SU-DHL-6 (cell line): ENCODE results near the gene SLC22A9.
"Not testable (repeated sequence)": the region's sequence is repeated elsewhere in the genome, so short reads cannot be mapped to it uniquely, and the experiment has no call there.

ENCODE experiments used
- H2AFZ ChIP-seq: fragments of 200-600 bp; sonication (generic); 2 replicates; pipeline ENCODE4 v1.6.1; 2014; ENCODE audit warnings: low read depth, mild to moderate bottlenecking, moderate library complexity, mixed read lengths, antibody characterized with exemption, low read length; ENCODE audit not compliant: severe bottlenecking
- H3F3A ChIP-seq: fragments of 200-600 bp; shearing (Covaris generic); 2 replicates; pipeline ENCODE4 v1.6.0; 2016; ENCODE audit warnings: antibody characterized with exemption, mild to moderate bottlenecking; ENCODE audit not compliant: insufficient read depth
- H3K27ac ChIP-seq: fragments of 200-600 bp; sonication (generic); 2 replicates; pipeline ENCODE4 v1.5.1; 2016; ENCODE audit warnings: low read depth, mild to moderate bottlenecking, low read length, moderate library complexity, mixed read lengths
- H3K27me3 ChIP-seq: fragments of 200-600 bp; sonication (generic), shearing (Covaris generic); 2 replicates; pipeline ENCODE4 v1.6.0; 2014; ENCODE audit warnings: mild to moderate bottlenecking, low read length
- H3K36me3 ChIP-seq: fragments of 200-600 bp; sonication (generic); 2 replicates; pipeline ENCODE4 v1.6.1; 2014; ENCODE audit warnings: mild to moderate bottlenecking, low read length, mixed read lengths
- H3K4me2 ChIP-seq: fragments of 300-600, 200-600 bp; shearing (Covaris generic), sonication (generic); 2 replicates; pipeline ENCODE4 v1.6.0; 2014; ENCODE audit warnings: low read length, low read depth, mild to moderate bottlenecking; ENCODE audit not compliant: poor library complexity, severe bottlenecking
- H3K4me3 ChIP-seq: fragments of 200-600 bp; sonication (generic); 2 replicates; pipeline ENCODE4 v1.5.1; 2014; ENCODE audit warnings: antibody characterized with exemption, low read length, mild to moderate bottlenecking, mixed read lengths; ENCODE audit not compliant: insufficient read depth, poor library complexity, severe bottlenecking
- H3K79me2 ChIP-seq: fragments of 200-600 bp; sonication (generic); 2 replicates; pipeline ENCODE4 v1.6.1; 2014; ENCODE audit warnings: mild to moderate bottlenecking, low read length, moderate library complexity; ENCODE audit not compliant: insufficient read depth
- H3K9ac ChIP-seq: fragments of 200-600 bp; sonication (generic); 2 replicates; pipeline ENCODE4 v1.7.0; 2014; ENCODE audit warnings: mild to moderate bottlenecking, low read length
- H3K9me2 ChIP-seq: fragments of 200-600 bp; sonication (generic); replicated peaks from 2 replicates; pipeline ENCODE4 v1.6.1; 2014; ENCODE audit warnings: low read length; ENCODE audit not compliant: insufficient read depth
- H3K9me3 ChIP-seq: fragments of 200-600 bp; sonication (generic); 2 replicates; pipeline ENCODE4 v1.6.1; 2014; ENCODE audit warnings: low read length, mixed read lengths; ENCODE audit not compliant: insufficient read depth
- H4K20me1 ChIP-seq: fragments of 200-600 bp; sonication (generic); 2 replicates; pipeline ENCODE4 v1.6.1; 2014; ENCODE audit warnings: low read depth, mild to moderate bottlenecking, antibody characterized with exemption, low read length, moderate library complexity, mixed read lengths
- EZH2phosphoT487 ChIP-seq: fragments of 200-600 bp; sonication (generic), shearing (Covaris generic); conservative IDR thresholded peaks from 2 replicates; pipeline ENCODE4 v1.6.1; 2018; ENCODE audit warnings: mild to moderate bottlenecking, antibody characterized with exemption, low read length, moderate library complexity, mixed read lengths
- TF ChIP-seq, protein P1 (sequence below): fragments of 200-600 bp; sonication (generic); IDR thresholded peaks from one replicate; pipeline ENCODE4 v1.5.1; 2017; ENCODE audit warnings: antibody characterized with exemption, mild to moderate bottlenecking, low read length, moderate library complexity; ENCODE audit not compliant: insufficient read depth, poor library complexity, severe bottlenecking

SLC22A9 gene

DNA sequence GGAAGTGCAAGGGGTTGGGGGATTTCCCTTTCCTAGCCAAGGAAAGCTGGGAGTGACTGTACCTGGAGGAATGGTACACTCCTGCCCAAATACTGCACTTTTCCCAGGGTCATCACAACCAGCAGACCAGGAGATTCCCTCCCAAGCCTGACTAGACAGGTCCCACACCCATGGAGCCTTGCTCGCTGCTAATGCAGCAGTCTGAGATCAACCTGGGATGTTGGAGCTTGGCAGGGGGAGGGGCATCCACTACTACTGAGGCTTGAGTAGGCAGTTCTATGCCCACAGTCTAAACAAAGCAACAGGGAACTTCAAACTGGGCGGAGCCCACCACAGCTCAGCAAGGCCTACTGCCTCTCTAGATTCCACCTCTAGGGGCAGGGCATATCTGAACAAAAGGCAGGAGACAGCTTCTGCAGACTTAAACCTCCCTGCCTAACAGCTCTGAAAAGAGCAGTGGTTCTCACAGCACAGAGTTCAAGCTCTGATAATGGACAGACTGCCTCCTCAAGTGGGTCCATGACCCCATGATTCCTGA is 58.5 kb downstream of the SLC22A9 start:
- H3K27me3 ChIP-seq, result no peaks in the 10 kb centered on the region
- H3F3A ChIP-seq, result no peaks in the 10 kb centered on the region
- H3K4me3 ChIP-seq, result no peak overlapping the region
- no peak for TF ChIP-seq EZH2phosphoT487
- TF ChIP-seq, protein P1, sequence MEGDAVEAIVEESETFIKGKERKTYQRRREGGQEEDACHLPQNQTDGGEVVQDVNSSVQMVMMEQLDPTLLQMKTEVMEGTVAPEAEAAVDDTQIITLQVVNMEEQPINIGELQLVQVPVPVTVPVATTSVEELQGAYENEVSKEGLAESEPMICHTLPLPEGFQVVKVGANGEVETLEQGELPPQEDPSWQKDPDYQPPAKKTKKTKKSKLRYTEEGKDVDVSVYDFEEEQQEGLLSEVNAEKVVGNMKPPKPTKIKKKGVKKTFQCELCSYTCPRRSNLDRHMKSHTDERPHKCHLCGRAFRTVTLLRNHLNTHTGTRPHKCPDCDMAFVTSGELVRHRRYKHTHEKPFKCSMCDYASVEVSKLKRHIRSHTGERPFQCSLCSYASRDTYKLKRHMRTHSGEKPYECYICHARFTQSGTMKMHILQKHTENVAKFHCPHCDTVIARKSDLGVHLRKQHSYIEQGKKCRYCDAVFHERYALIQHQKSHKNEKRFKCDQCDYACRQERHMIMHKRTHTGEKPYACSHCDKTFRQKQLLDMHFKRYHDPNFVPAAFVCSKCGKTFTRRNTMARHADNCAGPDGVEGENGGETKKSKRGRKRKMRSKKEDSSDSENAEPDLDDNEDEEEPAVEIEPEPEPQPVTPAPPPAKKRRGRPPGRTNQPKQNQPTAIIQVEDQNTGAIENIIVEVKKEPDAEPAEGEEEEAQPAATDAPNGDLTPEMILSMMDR, result no peak
- H4K20me1 ChIP-seq, result no peaks in the 10 kb centered on the region
- no peak overlapping the region for H3K27ac ChIP-seq
- H3K79me2 ChIP-seq, result no peaks in the 10 kb centered on the region
- no peaks in the 10 kb centered on the region for H3K9me3 ChIP-seq
- no peak overlapping the region for H2AFZ ChIP-seq
- no peaks in the 10 kb centered on the region for H3K36me3 ChIP-seq
- H3K9me2 ChIP-seq, result no peaks in the 10 kb centered on the region
- no peak overlapping the region for H3K4me2 ChIP-seq
- H3K9ac ChIP-seq, result no peak overlapping the region

DNA sequence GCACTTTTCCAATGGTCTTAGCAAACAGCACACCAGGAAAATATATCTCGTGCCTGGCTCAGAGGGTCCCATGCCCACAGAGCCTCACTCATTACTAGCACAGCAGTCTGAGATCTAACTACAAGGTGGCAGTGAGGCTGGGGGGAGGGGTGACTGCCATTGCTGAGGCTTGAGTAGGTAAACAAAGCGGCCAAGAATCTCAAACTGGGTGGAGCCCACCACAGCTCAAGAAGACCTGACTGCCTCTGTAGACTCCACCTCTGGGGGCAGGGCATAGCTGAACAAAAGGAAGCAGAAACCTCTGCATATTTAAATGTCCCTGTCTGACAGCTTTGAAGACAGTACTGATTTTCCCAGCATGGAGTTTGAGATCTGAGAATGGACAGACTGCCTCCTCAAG is 61.1 kb downstream of the SLC22A9 start:
- H3K36me3 ChIP-seq, H3K9me3 ChIP-seq, H3K9ac ChIP-seq: not testable (repeated sequence)

DNA sequence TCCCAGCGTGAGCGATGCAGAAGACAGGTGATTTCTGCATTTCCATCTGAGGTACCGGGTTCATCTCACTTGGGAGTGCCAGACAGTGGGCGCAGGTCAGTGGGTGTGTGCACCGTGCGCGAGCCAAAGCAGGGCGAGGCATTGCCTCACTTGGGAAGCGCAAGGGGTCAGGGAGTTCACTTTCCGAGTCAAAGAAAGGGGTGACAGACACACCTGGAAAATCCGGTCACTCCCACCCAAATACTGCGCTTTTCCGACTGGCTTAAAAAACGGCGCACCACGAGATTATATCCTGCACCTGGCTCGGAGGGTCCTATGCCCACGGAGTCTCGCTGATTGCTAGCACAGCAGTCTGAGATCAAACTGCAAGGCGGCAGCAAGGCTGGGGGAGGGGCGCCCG is 65.8 kb downstream of the SLC22A9 start:
- not testable (repeated sequence) for H3K4me2 ChIP-seq, H3K36me3 ChIP-seq

More for the DNA sequence above, 61.1 kb downstream of the SLC22A9 start:
- not testable (repeated sequence) for H3K9me2 ChIP-seq, H3K4me2 ChIP-seq, H3K27me3 ChIP-seq, H4K20me1 ChIP-seq, H3K4me3 ChIP-seq, H3F3A ChIP-seq, H2AFZ ChIP-seq, H3K27ac ChIP-seq, H3K79me2 ChIP-seq

DNA sequence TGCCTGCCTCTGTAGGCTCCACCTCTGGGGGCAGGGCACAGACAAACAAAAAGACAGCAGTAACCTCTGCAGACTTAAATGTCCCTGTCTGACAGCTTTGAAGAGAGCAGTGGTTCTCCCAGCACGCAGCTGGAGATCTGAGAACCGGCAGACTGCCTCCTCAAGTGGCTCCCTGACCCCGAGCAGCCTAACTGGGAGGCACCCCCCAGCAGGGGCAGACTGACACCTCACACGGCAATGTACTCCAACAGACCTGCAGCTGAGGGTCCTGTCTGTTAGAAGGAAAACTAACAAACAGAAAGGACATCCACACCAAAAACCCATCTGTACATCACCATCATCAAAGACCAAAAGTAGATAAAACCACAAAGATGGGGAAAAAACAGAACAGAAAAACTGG is 66.2 kb downstream of the SLC22A9 start:
- H3F3A ChIP-seq, H3K27ac ChIP-seq, H3K36me3 ChIP-seq, H3K4me2 ChIP-seq, H3K9ac ChIP-seq, H3K9me2 ChIP-seq, H3K9me3 ChIP-seq, H3K79me2 ChIP-seq, H2AFZ ChIP-seq, H3K27me3 ChIP-seq, H4K20me1 ChIP-seq, H3K4me3 ChIP-seq: not testable (repeated sequence)

More for the DNA sequence above, 65.8 kb downstream of the SLC22A9 start:
- H3K79me2 ChIP-seq, H4K20me1 ChIP-seq, H3K9ac ChIP-seq, H3K9me3 ChIP-seq, H3K27ac ChIP-seq, H3F3A ChIP-seq, H3K27me3 ChIP-seq, H3K4me3 ChIP-seq, H3K9me2 ChIP-seq, H2AFZ ChIP-seq: not testable (repeated sequence)

DNA sequence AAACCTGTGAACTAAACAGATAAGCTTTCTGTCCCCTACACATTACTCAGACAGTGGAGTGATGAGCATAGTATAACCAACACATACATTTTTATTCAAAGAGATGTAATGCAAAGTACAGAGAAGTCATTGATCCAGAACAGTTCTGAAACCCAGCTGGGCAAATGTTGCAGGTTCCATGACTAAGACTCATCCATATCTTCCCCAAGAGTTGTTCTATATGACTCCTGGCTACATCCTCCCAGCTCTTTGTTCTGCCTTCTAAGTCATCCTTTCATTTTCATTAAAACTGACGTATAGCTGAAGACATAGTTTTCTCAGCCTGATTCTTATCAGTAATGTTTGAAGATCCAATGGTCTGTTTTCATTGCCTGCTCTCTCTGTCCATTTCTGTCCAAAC is 74.1 kb downstream of the SLC22A9 start:
- TF ChIP-seq, protein P1, result no peak
- no peak for TF ChIP-seq EZH2phosphoT487
- Histone ChIP-seq H2AFZ (no peak overlapping the region), H4K20me1 (no peaks in the 10 kb centered on the region), H3K4me2 (no peak overlapping the region), H3K9me3 (no peaks in the 10 kb centered on the region), H3K9ac (no peak overlapping the region), H3K79me2 (no peaks in the 10 kb centered on the region), H3F3A (no peaks in the 10 kb centered on the region), H3K4me3 (no peak overlapping the region), H3K27me3 (no peaks in the 10 kb centered on the region), H3K9me2 (no peaks in the 10 kb centered on the region), H3K27ac (no peak overlapping the region), H3K36me3 (no peaks in the 10 kb centered on the region)
